ENCODE data around the gene DUS1L.

Gene DUS1L

GRCh38 chr17:82031303-82031884, 34.2 kb downstream of the DUS1L start, which contains the start of gene RAC3 (continued):
- TF ChIP-seq POU6F1 (CRISPR knock-in tag; IDR thresholded peaks at IDR 0.05; ENCODE audit: borderline replicate concordance, low read depth) (no peak), ISL1 (CRISPR knock-in tag; IDR thresholded peaks at IDR 0.05) (no peak), ZNF70 (CRISPR knock-in tag; IDR thresholded peaks at IDR 0.05) (no peak), ZC3H10 (CRISPR knock-in tag; IDR thresholded peaks at IDR 0.05) (no peak), GLIS3 (CRISPR knock-in tag; IDR thresholded peaks at IDR 0.05) (no peak), SNAI2 (CRISPR knock-in tag; IDR thresholded peaks at IDR 0.05) (no peak)

- TF ChIP-seq ARNTL (CRISPR knock-in tag; IDR thresholded peaks at IDR 0.05; ENCODE audit: borderline replicate concordance, low read depth) (no peak), PPARA (CRISPR knock-in tag; IDR thresholded peaks at IDR 0.05; ENCODE audit: borderline replicate concordance) (no peak), SNAI2 (CRISPR knock-in tag; IDR thresholded peaks at IDR 0.05) (no peak), ZNF8 (CRISPR knock-in tag; IDR thresholded peaks at IDR 0.05) (no peak), POU6F1 (CRISPR knock-in tag; IDR thresholded peaks at IDR 0.05; ENCODE audit: borderline replicate concordance, low read depth) (no peak), CSDC2 (CRISPR knock-in tag; IDR thresholded peaks at IDR 0.05) (no peak), ZFP30 (CRISPR knock-in tag; IDR thresholded peaks at IDR 0.05) (no peak), ZNF565 (CRISPR knock-in tag; conservative IDR thresholded peaks at IDR 0.05; ENCODE audit: low read depth) (no peak), BACH2 (CRISPR knock-in tag; IDR thresholded peaks at IDR 0.05; ENCODE audit: borderline replicate concordance) (no peak), ZNF70 (CRISPR knock-in tag; IDR thresholded peaks at IDR 0.05) (no peak)
- ATAC-seq = peak; percentile 91
These were observed 34.9 kb downstream of the DUS1L start for GRCh38 chr17:82030470-82031302.

GRCh38 chr17:82029990-82030469, 35.6 kb downstream of the DUS1L start:
- peak; percentile 20 for ATAC-seq
- TF ChIP-seq CSDC2 (CRISPR knock-in tag; IDR thresholded peaks at IDR 0.05) (no peak), CREB5 (CRISPR knock-in tag; IDR thresholded peaks at IDR 0.05; ENCODE audit: low read depth) (no peak), TSHZ2 (CRISPR knock-in tag; IDR thresholded peaks at IDR 0.05) (no peak), CSRNP3 (CRISPR knock-in tag; IDR thresholded peaks at IDR 0.05) (no peak), ZFP30 (CRISPR knock-in tag; IDR thresholded peaks at IDR 0.05) (no peak), ZNF565 (CRISPR knock-in tag; conservative IDR thresholded peaks at IDR 0.05; ENCODE audit: low read depth) (no peak), ARNTL (CRISPR knock-in tag; IDR thresholded peaks at IDR 0.05; ENCODE audit: borderline replicate concordance, low read depth) (no peak), ISL1 (CRISPR knock-in tag; IDR thresholded peaks at IDR 0.05) (no peak), TCF4 (CRISPR knock-in tag; IDR thresholded peaks at IDR 0.05; ENCODE audit: borderline replicate concordance) (no peak), BACH2 (CRISPR knock-in tag; IDR thresholded peaks at IDR 0.05; ENCODE audit: borderline replicate concordance) (no peak), ZC3H10 (CRISPR knock-in tag; IDR thresholded peaks at IDR 0.05) (no peak), ZNF8 (CRISPR knock-in tag; IDR thresholded peaks at IDR 0.05) (no peak)
